HepG2 (cell line): ENCODE measurements around the gene SLC25A23. TPM values are rescaled to one million over a fixed set of nuclear protein-coding genes. Genes with fewer than 3 reads are reported as not detected.

Source experiments
- ARNT2 ChIP-seq: sonication (generic); formaldehyde crosslinking; IDR thresholded peaks from 2 replicates; pipeline ENCODE4 v1.8.0; 2022; ENCODE audit warnings: mild to moderate bottlenecking, low read depth, missing genetic modification reagents, moderate library complexity
- CREB1 ChIP-seq, 2 experiments: fragments of 450-650 bp in 1 of 2; IDR thresholded peaks; 2 replicates each; pipeline ENCODE4 v1.6.1; 2016 to 2017; ENCODE audit warnings: control low read depth in 1 of 2, mild to moderate bottlenecking in 1 of 2, missing compliant biosample characterization in 1 of 2, missing genetic modification characterization in 1 of 2
- KLF16 ChIP-seq, 2 experiments: sonication (generic) in 1 of 2; formaldehyde crosslinking in 1 of 2; IDR thresholded peaks; 2 replicates each; pipeline versions ENCODE4 v1.6.1 to v1.8.0; 2016 to 2023; ENCODE audit warnings: missing genetic modification reagents in 2 of 2, missing compliant biosample characterization in 1 of 2
- TGIF2 ChIP-seq: IDR thresholded peaks from 2 replicates; pipeline ENCODE4 v1.6.1; 2016; ENCODE audit warnings: control low read depth, missing compliant biosample characterization
- ZBTB40 ChIP-seq, 2 experiments: fragments of 450-650 bp in 1 of 2; sonication (generic) in 1 of 2; formaldehyde crosslinking in 1 of 2; IDR thresholded peaks; 2 replicates each; pipeline versions ENCODE4 v1.6.1 to v1.8.0; 2016 to 2022; ENCODE audit warnings: antibody characterized with exemption in 1 of 2, mild to moderate bottlenecking in 1 of 2, missing genetic modification reagents in 1 of 2
- ZFP41 ChIP-seq: sonication (generic); formaldehyde crosslinking; IDR thresholded peaks from 2 replicates; pipeline ENCODE4 v1.4.0; 2020; ENCODE audit warnings: mild to moderate bottlenecking, missing genetic modification reagents, borderline replicate concordance
- ZNF280B ChIP-seq: sonication (generic); formaldehyde crosslinking; IDR thresholded peaks from 2 replicates; pipeline ENCODE4 v1.5.0; 2020; ENCODE audit warnings: missing genetic modification reagents, mild to moderate bottlenecking, borderline replicate concordance
- ZNF30 ChIP-seq: sonication (generic); formaldehyde crosslinking; IDR thresholded peaks from 2 replicates; pipeline ENCODE4 v1.5.0; 2020; ENCODE audit warnings: mild to moderate bottlenecking, missing genetic modification reagents
- ZNF503 ChIP-seq: sonication (generic); formaldehyde crosslinking; IDR thresholded peaks from 2 replicates; pipeline ENCODE4 v1.4.0; 2020; ENCODE audit warnings: missing genetic modification reagents
- ZNF547 ChIP-seq: sonication (generic); formaldehyde crosslinking; IDR thresholded peaks from 2 replicates; pipeline ENCODE4 v1.5.1; 2020; ENCODE audit warnings: mild to moderate bottlenecking, missing genetic modification reagents
- ZNF549 ChIP-seq: sonication (generic); formaldehyde crosslinking; IDR thresholded peaks from 2 replicates; pipeline ENCODE4 v1.5.0; 2020; ENCODE audit warnings: missing genetic modification reagents
- ZNF550 ChIP-seq: sonication (generic); formaldehyde crosslinking; IDR thresholded peaks from 2 replicates; pipeline ENCODE4 v1.4.0; 2020; ENCODE audit warnings: mild to moderate bottlenecking, missing genetic modification reagents, borderline replicate concordance
- ZNF737 ChIP-seq: sonication (generic); formaldehyde crosslinking; IDR thresholded peaks from 2 replicates; pipeline ENCODE4 v1.5.0; 2020; ENCODE audit warnings: missing genetic modification reagents, mild to moderate bottlenecking, borderline replicate concordance
- ZNF777 ChIP-seq: sonication (generic); formaldehyde crosslinking; IDR thresholded peaks from 2 replicates; pipeline ENCODE4 v1.4.0; 2020; ENCODE audit warnings: missing genetic modification reagents
- polyA plus RNA-seq, 8 experiments: library from polyadenylated mRNA; depleted of rRNA in 3 of 8; stranded (reverse) in 7 of 8; unstranded in 1 of 8; fragments of >200 nt; fragmentation: Illumina TruSeq in 4 of 8; extraction: Trizol in 4 of 8; gene quantifications; 2 replicates each; pipeline versions ENCODE4 v1.2.1 to v1.2.3, GENCODE V29; 2011 to 2016; ENCODE audit warnings: low read depth in 4 of 8, missing spikeins in 1 of 8, mixed read lengths in 1 of 8; ENCODE audit not compliant: insufficient read depth in 1 of 8
- total RNA-seq, 5 experiments: library from RNA; depleted of rRNA; stranded (reverse); fragments of >200 nt; fragmentation: Illumina TruSeq; extraction: Trizol; gene quantifications; 2 replicates each; pipeline ENCODE4 v1.2.3, GENCODE V29; 2016; ENCODE audit warnings: low read depth in 1 of 5

Gene SLC25A23
- total and polyA plus RNA-seq, 2 of the 13 experiments (the other 11 are each of a cell fraction or from before 2014, with no cell fraction given): 12.4 to 15.2 TPM

- TF ChIP-seq ZNF280B (CRISPR knock-in tag): 0 out of 2 replicates have a peak, but pooled peaks have one; percentile 11
- peak; percentile 54; the same call in 1 of the 2 replicates for TF ChIP-seq ZBTB40 (IDR thresholded peaks at IDR 0.05)
- TF ChIP-seq ZBTB40 (CRISPR knock-in tag; IDR thresholded peaks at IDR 0.05): no peak; the same call in 1 of the 2 replicates
- peak; percentile 25; the same call in 1 of the 2 replicates for TF ChIP-seq ZNF547 (CRISPR knock-in tag)
- no peak for TF ChIP-seq ZFP41
- TF ChIP-seq ZNF549 (CRISPR knock-in tag): no peak
- no peak for TF ChIP-seq ARNT2 (CRISPR knock-in tag)
- peak; percentile 99 for TF ChIP-seq CREB1 (IDR thresholded peaks at IDR 0.05)
- peak; percentile 96 for TF ChIP-seq CREB1 (CRISPR knock-in tag; IDR thresholded peaks at IDR 0.05)
- no peak for TF ChIP-seq ZNF550 (CRISPR knock-in tag)
- TF ChIP-seq ZNF737 (CRISPR knock-in tag): no peak
- peak; percentile 28; the same call in 1 of the 2 replicates for TF ChIP-seq ZNF777
- no peak; the same call in 1 of the 2 replicates for TF ChIP-seq ZNF503 (CRISPR knock-in tag)
- TF ChIP-seq TGIF2 (CRISPR knock-in tag): 0 out of 2 replicates have a peak, but pooled peaks have one; percentile 15
- TF ChIP-seq KLF16 (CRISPR knock-in tag; IDR thresholded peaks at IDR 0.05): peak in 1 of 2 experiments; percentile 66; a peak in 2 of 4 replicates
- no peak for TF ChIP-seq ZNF30
These were observed 66.3 kb downstream of the SLC25A23 start, which contains the start of gene GTF2F1 (continued) for GRCh38 chr19:6393074-6393982.
